K562 treated with DMSO at 1 percent for 12 hours (cell line): ENCODE measurements around the gene XRCC6. TPM values are rescaled to one million over a fixed set of nuclear protein-coding genes. Genes with fewer than 3 reads are reported as not detected.

Experiments used
- total RNA-seq: library from RNA; unstranded; fragments of 300-600 nt; gene quantifications from 2 replicates; pipeline ENCODE4 v1.2.3, GENCODE V29; 2022; ENCODE audit not compliant: insufficient read depth

Gene XRCC6
- 231 and 282 TPM in 2 replicates for total RNA-seq

GRCh38 chr22:41621099-41621910 is at the start of gene XRCC6:
Gene XRCC6, plus strand, starts transcription at chr22:41621295. Its CDS starts 710 bp downstream, at chr22:41622005.

GRCh38 chr22:41589391-41590241 is 31.5 kb upstream of the XRCC6 start, which contains the start of gene PMM1:
Gene PMM1, minus strand, starts transcription at chr22:41589840. Its CDS starts 35 bp downstream, at chr22:41589805.

GRCh38 chr22:41620589-41621098 is 451 bp upstream of the XRCC6 start, which contains the start of gene DESI1:
Gene DESI1, minus strand, starts transcription at chr22:41621043. Its CDS starts 204 bp downstream, at chr22:41620839.

GRCh38 chr22:41688365-41689211 is 67.5 kb downstream of the XRCC6 start, which contains the start of gene SNU13:
Gene SNU13, minus strand, starts transcription at chr22:41688867. Its CDS starts 71 bp downstream, at chr22:41688796.

GRCh38 chr22:41699264-41700107 is 78.4 kb downstream of the XRCC6 start, which contains the start of gene MEI1:
Gene MEI1, plus strand, starts transcription at chr22:41699503. Its CDS starts 36 bp downstream, at chr22:41699539.

Other genes starting within 250 kb of the XRCC6 start
- gene TEF, start 239.4 kb upstream of the XRCC6 start, total RNA-seq, result 0.45 and 0.52 TPM in 2 replicates
- gene TOB2, start 174.5 kb upstream of the XRCC6 start, total RNA-seq, result 6.2 and 21.4 TPM in 2 replicates
- gene PHF5A, start 152.6 kb upstream of the XRCC6 start, total RNA-seq, result 37.8 and 46.8 TPM in 2 replicates
- 61.7 and 100 TPM in 2 replicates for gene ACO2, start 152.2 kb upstream of the XRCC6 start, total RNA-seq
- gene POLR3H, start 76.8 kb upstream of the XRCC6 start, total RNA-seq, result 13.9 and 15.3 TPM in 2 replicates
- gene CSDC2, start 60.3 kb upstream of the XRCC6 start, total RNA-seq, result not detected in 2 replicates
- 53.2 and 68.0 TPM in 2 replicates for gene PMM1, start 31.5 kb upstream of the XRCC6 start, total RNA-seq
- 11.9 and 22.8 TPM in 2 replicates for gene DESI1, start 252 bp upstream of the XRCC6 start, total RNA-seq
- 98.9 and 105 TPM in 2 replicates for gene SNU13, start 67.6 kb downstream of the XRCC6 start, total RNA-seq
- 0.81 TPM in 1 of 2 replicates, not detected in the other for gene MEI1, start 78.2 kb downstream of the XRCC6 start, total RNA-seq
- gene CCDC134, start 179.4 kb downstream of the XRCC6 start, total RNA-seq, result 5.1 TPM in 1 of 2 replicates, not detected in the other
- 44.6 and 89.9 TPM in 2 replicates for gene SREBF2, start 211.8 kb downstream of the XRCC6 start, total RNA-seq